ENCODE data around the gene CHAT.

The CHAT gene

DNA sequence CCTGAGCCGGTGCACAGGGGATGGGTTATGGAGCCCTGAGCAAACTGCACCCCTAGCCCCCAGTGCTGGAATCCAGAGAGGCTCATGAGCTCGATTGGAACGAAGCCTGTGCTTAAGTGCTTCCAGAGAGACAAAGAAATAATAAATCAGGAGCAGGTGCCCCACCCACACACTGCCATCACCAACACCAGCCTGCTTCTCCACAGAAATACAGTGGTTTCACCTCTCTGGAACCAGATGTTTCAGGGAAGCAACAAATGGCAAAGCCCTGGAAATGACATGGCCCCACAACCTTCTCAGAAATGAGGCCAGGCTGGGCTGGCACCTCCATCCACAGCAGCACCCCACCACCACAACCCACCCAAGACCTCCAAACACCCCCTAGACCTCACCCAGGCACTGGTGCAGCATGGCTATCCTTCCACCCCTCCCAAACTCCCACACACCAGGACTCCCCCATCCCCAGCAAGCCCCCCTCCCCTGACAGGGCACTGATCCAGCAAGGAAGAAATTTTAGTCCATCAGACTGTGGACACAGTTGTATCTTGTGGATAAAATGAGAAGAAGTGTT, 7.8 kb upstream of the CHAT start:
- H3K79me2 ChIP-seq (ENCODE audit: control insufficient read depth, low read length), result no peaks in the 10 kb centered on the region
- no peaks in the 10 kb centered on the region; the same call in 1 of the 2 replicates for H3K9me3 ChIP-seq (ENCODE audit: control insufficient read depth, insufficient read depth, low read length)
- H3K4me3 ChIP-seq (ENCODE audit: low read length), result no peak overlapping the region
- H3K27me3 ChIP-seq (ENCODE audit: control insufficient read depth, low read length), result peaks cover 4% of the 10 kb centered on the region; the same call in 1 of the 2 replicates
- H3K4me1 ChIP-seq (ENCODE audit: control insufficient read depth, low read length), result no peaks in the 10 kb centered on the region
- no peaks in the 10 kb centered on the region for H3F3A ChIP-seq (ENCODE audit: control insufficient read depth, insufficient read depth)
- no peaks in the 10 kb centered on the region for H3K9me2 ChIP-seq (replicated peaks; ENCODE audit: control insufficient read depth, low read length)
- TF ChIP-seq EZH2phosphoT487 (IDR thresholded peaks at IDR 0.05; ENCODE audit: borderline replicate concordance, low read length), result no peak
- TF ChIP-seq, protein P1, sequence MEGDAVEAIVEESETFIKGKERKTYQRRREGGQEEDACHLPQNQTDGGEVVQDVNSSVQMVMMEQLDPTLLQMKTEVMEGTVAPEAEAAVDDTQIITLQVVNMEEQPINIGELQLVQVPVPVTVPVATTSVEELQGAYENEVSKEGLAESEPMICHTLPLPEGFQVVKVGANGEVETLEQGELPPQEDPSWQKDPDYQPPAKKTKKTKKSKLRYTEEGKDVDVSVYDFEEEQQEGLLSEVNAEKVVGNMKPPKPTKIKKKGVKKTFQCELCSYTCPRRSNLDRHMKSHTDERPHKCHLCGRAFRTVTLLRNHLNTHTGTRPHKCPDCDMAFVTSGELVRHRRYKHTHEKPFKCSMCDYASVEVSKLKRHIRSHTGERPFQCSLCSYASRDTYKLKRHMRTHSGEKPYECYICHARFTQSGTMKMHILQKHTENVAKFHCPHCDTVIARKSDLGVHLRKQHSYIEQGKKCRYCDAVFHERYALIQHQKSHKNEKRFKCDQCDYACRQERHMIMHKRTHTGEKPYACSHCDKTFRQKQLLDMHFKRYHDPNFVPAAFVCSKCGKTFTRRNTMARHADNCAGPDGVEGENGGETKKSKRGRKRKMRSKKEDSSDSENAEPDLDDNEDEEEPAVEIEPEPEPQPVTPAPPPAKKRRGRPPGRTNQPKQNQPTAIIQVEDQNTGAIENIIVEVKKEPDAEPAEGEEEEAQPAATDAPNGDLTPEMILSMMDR (IDR thresholded peaks at IDR 0.05; ENCODE audit: low read depth, low read length, poor library complexity, severe bottlenecking), result no peak
- H3K36me3 ChIP-seq (ENCODE audit: control insufficient read depth, low read length), result no peaks in the 10 kb centered on the region
- H4K20me1 ChIP-seq (ENCODE audit: control insufficient read depth, insufficient read depth, low read depth, low read length), result no peaks in the 10 kb centered on the region
- no peak overlapping the region for H3K27ac ChIP-seq (ENCODE audit: low read depth, low read length)
- no peak overlapping the region for H3K4me2 ChIP-seq (ENCODE audit: low read length)

DNA sequence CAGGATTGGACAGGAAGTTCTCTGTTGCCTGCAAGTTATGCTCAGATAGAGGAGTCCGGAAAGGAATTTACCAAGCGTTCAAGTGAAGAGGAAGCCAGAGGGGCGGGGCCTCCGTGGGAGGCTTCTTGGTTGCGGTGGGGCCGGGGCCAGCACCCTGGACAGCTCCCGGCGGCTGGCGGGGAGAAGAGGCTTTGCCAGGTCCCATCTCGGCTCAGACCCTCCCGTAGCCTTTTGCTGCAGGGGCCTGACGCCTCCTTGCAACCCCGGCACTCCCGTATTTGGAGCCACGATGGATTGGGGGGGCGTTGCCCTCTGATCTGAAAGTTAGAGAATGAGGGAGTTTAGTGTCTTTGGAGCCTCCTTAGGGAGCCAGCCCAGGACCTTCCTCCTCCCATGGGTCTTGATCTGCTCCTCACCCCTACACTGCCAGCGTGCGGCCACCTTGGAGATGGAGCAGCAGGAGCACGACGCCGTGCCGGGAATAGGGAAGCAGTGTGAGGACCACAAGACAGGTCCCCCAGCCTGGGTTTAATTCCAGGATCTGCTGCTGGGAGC, 6.8 kb upstream of the CHAT start:
- Histone ChIP-seq H3K36me3 (ENCODE audit: control insufficient read depth, low read length) (no peaks in the 10 kb centered on the region), H3K27me3 (ENCODE audit: control insufficient read depth, low read length) (peaks cover 4% of the 10 kb centered on the region; the same call in 1 of the 2 replicates), H3K4me3 (ENCODE audit: low read length) (no peak overlapping the region), H3K9me3 (ENCODE audit: control insufficient read depth, insufficient read depth, low read length) (no peaks in the 10 kb centered on the region; the same call in 1 of the 2 replicates), H3K79me2 (ENCODE audit: control insufficient read depth, low read length) (no peaks in the 10 kb centered on the region), H3K27ac (ENCODE audit: low read depth, low read length) (no peak overlapping the region), H3F3A (ENCODE audit: control insufficient read depth, insufficient read depth) (no peaks in the 10 kb centered on the region), H4K20me1 (ENCODE audit: control insufficient read depth, insufficient read depth, low read depth, low read length) (no peaks in the 10 kb centered on the region), H3K4me1 (ENCODE audit: control insufficient read depth, low read length) (no peaks in the 10 kb centered on the region), H3K9me2 (replicated peaks; ENCODE audit: control insufficient read depth, low read length) (no peaks in the 10 kb centered on the region), H3K4me2 (ENCODE audit: low read length) (no peak overlapping the region)
- TF ChIP-seq EZH2phosphoT487 (IDR thresholded peaks at IDR 0.05; ENCODE audit: borderline replicate concordance, low read length), result no peak
- TF ChIP-seq, protein P1 (IDR thresholded peaks at IDR 0.05; ENCODE audit: low read depth, low read length, poor library complexity, severe bottlenecking), result no peak

DNA sequence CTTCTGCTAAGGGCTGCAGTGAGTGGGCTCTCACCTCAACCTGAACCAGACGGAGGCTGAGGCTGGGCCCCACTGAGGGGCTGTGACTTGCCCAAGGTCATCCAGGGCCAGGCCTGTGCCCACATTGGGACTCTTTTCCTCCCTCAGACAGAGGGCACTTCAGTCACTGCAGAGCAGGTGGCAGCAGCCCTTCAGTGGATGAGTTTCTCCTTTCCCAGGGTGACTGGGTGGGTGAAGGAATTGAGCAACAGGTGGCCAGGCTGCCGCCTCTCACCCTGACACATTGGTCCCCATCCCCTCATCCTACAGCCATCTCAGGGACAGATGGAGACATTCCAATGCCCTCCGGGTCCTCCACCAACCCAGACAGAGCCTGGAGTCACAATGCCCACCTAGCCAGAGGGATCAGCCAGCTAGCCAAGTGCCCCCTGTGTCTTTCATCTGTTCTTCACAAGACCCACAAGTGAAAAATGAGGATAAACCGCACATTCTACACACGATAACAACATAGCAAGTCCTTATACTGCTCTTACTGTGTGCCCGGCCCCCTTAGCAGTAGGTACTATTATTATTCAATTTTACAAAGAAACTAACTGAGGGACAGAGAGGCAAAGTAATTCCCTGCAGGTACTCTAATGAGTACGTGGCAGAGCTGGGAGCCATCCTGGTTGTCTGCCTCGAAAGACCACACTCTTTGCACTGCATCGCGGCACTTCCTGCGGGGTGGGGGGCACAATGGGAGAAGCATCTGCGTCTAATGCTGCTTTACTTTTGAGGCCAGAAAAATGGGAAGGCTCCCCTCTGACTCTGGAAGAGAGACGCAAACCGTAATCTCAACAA, 5.5 kb upstream of the CHAT start:
- no peaks in the 10 kb centered on the region for H3K79me2 ChIP-seq (ENCODE audit: control insufficient read depth, low read length)
- H3K36me3 ChIP-seq (ENCODE audit: control insufficient read depth, low read length), result no peaks in the 10 kb centered on the region
- TF ChIP-seq, protein P1 (IDR thresholded peaks at IDR 0.05; ENCODE audit: low read depth, low read length, poor library complexity, severe bottlenecking), result no peak
- no peak for TF ChIP-seq EZH2phosphoT487 (IDR thresholded peaks at IDR 0.05; ENCODE audit: borderline replicate concordance, low read length)
- H3K27me3 ChIP-seq (ENCODE audit: control insufficient read depth, low read length), result no peaks in the 10 kb centered on the region
- no peaks in the 10 kb centered on the region for H4K20me1 ChIP-seq (ENCODE audit: control insufficient read depth, insufficient read depth, low read depth, low read length)
- no peak overlapping the region for H3K27ac ChIP-seq (ENCODE audit: low read depth, low read length)
- H3K4me3 ChIP-seq (ENCODE audit: low read length), result no peak overlapping the region
- H3K4me2 ChIP-seq (ENCODE audit: low read length), result no peak overlapping the region
- H3K9me2 ChIP-seq (replicated peaks; ENCODE audit: control insufficient read depth, low read length), result no peaks in the 10 kb centered on the region
- no peaks in the 10 kb centered on the region; the same call in 1 of the 2 replicates for H3K9me3 ChIP-seq (ENCODE audit: control insufficient read depth, insufficient read depth, low read length)
- H3F3A ChIP-seq (ENCODE audit: control insufficient read depth, insufficient read depth), result no peaks in the 10 kb centered on the region
- H3K4me1 ChIP-seq (ENCODE audit: control insufficient read depth, low read length), result no peaks in the 10 kb centered on the region
